Naive thymus-derived CD4-positive, alpha-beta T cell (primary cell): ENCODE data around the gene RCAN1. TPM values are rescaled to one million over a fixed set of nuclear protein-coding genes. Genes with fewer than 3 reads are reported as not detected.
A peak's percentile ranks its signal among the peaks of the same experiment; 100 is the strongest.

ENCODE experiments used
- ATAC-seq: fragments of 150-1000 bp; cut with Tn5 transposase; 2 replicates; pipeline ENCODE4 v1.10.0; 2021; ENCODE audit warnings: mild to moderate bottlenecking, moderate library complexity
- CTCF ChIA-PET: fragments of 350-600 bp; sonication (Branson Sonifier 250); formaldehyde crosslinking; loops from one replicate; lab custom pipeline; 2021; ENCODE audit warnings: antibody characterized with exemption; lab: Charles Lee
- POLR2A ChIA-PET: fragments of 350-600 bp; sonication (Branson Sonifier 250); formaldehyde crosslinking; loops from one replicate; lab custom pipeline; 2021; ENCODE audit warnings: antibody characterized with exemption, inconsistent platforms; lab: Charles Lee
- DNase-seq, 9 donors: peaks; one replicate each; pipeline versions ENCODE4 v3.0.0 to v3.0.0-alpha.2; 2020 to 2022; ENCODE audit warnings: mixed read lengths in 1 of 9
- H3K27ac ChIP-seq: one replicate; pipeline ENCODE4 v1.7.0; 2013; ENCODE audit warnings: mild to moderate bottlenecking, low read depth, low read length, moderate library complexity
- H3K27me3 ChIP-seq, 2 donors: one replicate each; pipeline ENCODE4 v1.7.0; 2013; ENCODE audit warnings: low read length in 2 of 2, mild to moderate bottlenecking in 2 of 2, moderate library complexity in 2 of 2; ENCODE audit not compliant: control insufficient read depth in 2 of 2, insufficient read depth in 2 of 2
- H3K36me3 ChIP-seq, 3 experiments: 1 replicate in 2 of 3; 2 replicates in 1 of 3; pipeline ENCODE4 v1.7.0; 2013; ENCODE audit warnings: low read length in 3 of 3, mild to moderate bottlenecking in 3 of 3, moderate library complexity in 1 of 3; ENCODE audit not compliant: insufficient read depth in 3 of 3, control insufficient read depth in 2 of 3
- H3K4me1 ChIP-seq, 2 donors: one replicate each; pipeline ENCODE4 v1.7.0; 2013; ENCODE audit warnings: low read length in 2 of 2, mild to moderate bottlenecking in 2 of 2, moderate library complexity in 1 of 2; ENCODE audit not compliant: control insufficient read depth in 2 of 2, insufficient read depth in 2 of 2
- H3K4me3 ChIP-seq: 2 replicates; pipeline ENCODE4 v1.7.0; 2013; ENCODE audit warnings: mild to moderate bottlenecking, low read length
- H3K9me3 ChIP-seq, 3 experiments: 1 replicate in 2 of 3; 2 replicates in 1 of 3; pipeline ENCODE4 v1.7.0; 2013; ENCODE audit warnings: low read length in 3 of 3; ENCODE audit not compliant: control insufficient read depth in 2 of 3
- H3K27ac Mint-ChIP-seq, 9 donors: one replicate each; pipeline ENCODE4 v1.8.0; 2020 to 2022; ENCODE audit warnings: mixed read lengths in 9 of 9, mild to moderate bottlenecking in 8 of 9, moderate library complexity in 5 of 9, inconsistent platforms in 2 of 9
- H3K27me3 Mint-ChIP-seq, 5 donors: one replicate each; pipeline ENCODE4 v1.8.0; 2021 to 2022; ENCODE audit warnings: mixed read lengths in 5 of 5, mild to moderate bottlenecking in 1 of 5
- H3K36me3 Mint-ChIP-seq, 5 donors: one replicate each; pipeline ENCODE4 v1.8.0; 2020 to 2022; ENCODE audit warnings: mixed read lengths in 5 of 5, mild to moderate bottlenecking in 3 of 5, inconsistent platforms in 1 of 5
- H3K4me1 Mint-ChIP-seq, 7 donors: one replicate each; pipeline ENCODE4 v1.8.0; 2020 to 2022; ENCODE audit warnings: mixed read lengths in 7 of 7, mild to moderate bottlenecking in 3 of 7, inconsistent platforms in 1 of 7
- H3K4me3 Mint-ChIP-seq, 10 donors: one replicate each; pipeline ENCODE4 v1.8.0; 2020 to 2022; ENCODE audit warnings: mild to moderate bottlenecking in 10 of 10, mixed read lengths in 10 of 10, moderate library complexity in 6 of 10, inconsistent platforms in 2 of 10
- H3K9me3 Mint-ChIP-seq, 11 donors: one replicate each; pipeline ENCODE4 v1.8.0; 2020 to 2022; ENCODE audit warnings: mixed read lengths in 11 of 11, mild to moderate bottlenecking in 4 of 11, inconsistent platforms in 1 of 11, moderate library complexity in 1 of 11
- intact Hi-C, 2 donors: fragments of 100-400 bp; cut with micrococcal nuclease; formaldehyde crosslinking; loops; one replicate each; pipeline ENCODE4 v1.15.1; 2023
- polyA plus RNA-seq, 2 donors: library from polyadenylated mRNA; unstranded; fragments of 300-500 nt; fragmentation: Illumina TruSeq; gene quantifications; one replicate each; pipeline ENCODE4 v1.2.3, GENCODE V29; 2021
- total RNA-seq, 6 experiments: library from RNA in 5 of 6; stranded (reverse) in 5 of 6; gene quantifications; 1 replicate in 5 of 6; 2 replicates in 1 of 6; pipeline ENCODE4 v1.2.3 and lab custom pipeline; 2021 to 2026

The RCAN1 gene
- total and polyA plus RNA-seq, 7 experiments from 2014 or later = 3.0 to 15.3 (median 5.0) TPM

- Histone ChIP-seq H3K36me3 (no peaks in the 10 kb centered on the region), H3K27ac (no peak overlapping the region), H3K4me3 (no peak overlapping the region), H3K4me1 (no peaks in the 10 kb centered on the region), H3K27me3 (no peaks in the 10 kb centered on the region), H3K9me3 (no peaks in the 10 kb centered on the region)
- Mint-ChIP-seq H3K27me3 (peaks cover 0 to 7% (median 0%) of the 10 kb centered on the region in 5 donors), H3K4me1 (peaks cover 0 to 4% (median 0%) of the 10 kb centered on the region in 7 donors), H3K27ac (no peak overlapping the region), H3K9me3 (no peaks in the 10 kb centered on the region), H3K4me3 (no peak overlapping the region), H3K36me3 (no peaks in the 10 kb centered on the region)
- DNase-seq = no peak
- CTCF ChIA-PET = no interaction called here
- POLR2A ChIA-PET = no interaction called here
- ATAC-seq = no peak
- intact Hi-C loops = no loop called here
These were observed 10.4 kb downstream of the RCAN1 start for GRCh38 chr21:34604556-34604955.

GRCh38 chr21:34603710-34604057 lies 11.2 kb downstream of the RCAN1 start:
- no peak overlapping the region for H3K27ac Mint-ChIP-seq
- H3K9me3 Mint-ChIP-seq = no peaks in the 10 kb centered on the region
- H3K27me3 Mint-ChIP-seq = peaks cover 0 to 7% (median 0%) of the 10 kb centered on the region in 5 donors
- Histone ChIP-seq H3K4me3 (no peak overlapping the region), H3K36me3 (no peaks in the 10 kb centered on the region), H3K27ac (no peak overlapping the region), H3K4me1 (no peaks in the 10 kb centered on the region), H3K27me3 (no peaks in the 10 kb centered on the region), H3K9me3 (no peaks in the 10 kb centered on the region)
- POLR2A ChIA-PET = no interaction called here
- ATAC-seq = no peak
- intact Hi-C loops = loop anchor here (1.0 kb wide), 2 partner anchors 93 to 241 kb away; no protein-coding TSS in a partner anchor
- DNase-seq = no peak
- H3K4me3 Mint-ChIP-seq = no peak overlapping the region
- CTCF ChIA-PET = interaction anchor here (1.2 kb wide), 1 partner anchor 9 kb away, joined by 4 read pairs; no protein-coding TSS in a partner anchor
- no peaks in the 10 kb centered on the region for H3K36me3 Mint-ChIP-seq
- H3K4me1 Mint-ChIP-seq = peaks cover 0 to 4% (median 0%) of the 10 kb centered on the region in 7 donors

- H3K36me3 Mint-ChIP-seq = no peaks in the 10 kb centered on the region
- H3K4me1 ChIP-seq = no peaks in the 10 kb centered on the region
- intact Hi-C loops = loop anchor here (1.0 kb wide), 2 partner anchors 93 to 241 kb away; no protein-coding TSS in a partner anchor
- peaks cover 0 to 7% (median 0%) of the 10 kb centered on the region in 5 donors for H3K27me3 Mint-ChIP-seq
- peak overlapping the region in 1 of 9 donors; percentile 11 for H3K27ac Mint-ChIP-seq
- no peak overlapping the region for H3K4me3 Mint-ChIP-seq
- ChIA-PET CTCF (interaction anchor here (0.5 to 1.8 kb wide), 4 partner anchors 9 to 244 kb away, joined by 3 to 4 read pairs (median 4); no protein-coding TSS in a partner anchor), POLR2A (no interaction called here)
- ATAC-seq (peak; percentile 74), DNase-seq (peak; percentile 24 to 67 (median 40))
- H3K9me3 ChIP-seq = no peaks in the 10 kb centered on the region
- no peaks in the 10 kb centered on the region for H3K9me3 Mint-ChIP-seq
- H3K27me3 ChIP-seq = no peaks in the 10 kb centered on the region
- H3K4me1 Mint-ChIP-seq = peaks cover 0 to 4% (median 0%) of the 10 kb centered on the region in 7 donors
- no peak overlapping the region for H3K4me3 ChIP-seq
- no peak overlapping the region for H3K27ac ChIP-seq
- no peaks in the 10 kb centered on the region for H3K36me3 ChIP-seq
These were observed 11.8 kb downstream of the RCAN1 start for GRCh38 chr21:34603002-34603709.

GRCh38 chr21:34602061-34602460 lies 12.9 kb downstream of the RCAN1 start:
- no peaks in the 10 kb centered on the region for H3K4me1 ChIP-seq
- intact Hi-C loops = no loop called here
- no peak overlapping the region for H3K4me3 ChIP-seq
- POLR2A ChIA-PET = no interaction called here
- H3K27me3 Mint-ChIP-seq = peaks cover 0 to 7% (median 0%) of the 10 kb centered on the region in 5 donors
- H3K9me3 Mint-ChIP-seq = no peaks in the 10 kb centered on the region
- no peak overlapping the region for H3K4me3 Mint-ChIP-seq
- CTCF ChIA-PET = interaction anchor here (0.6 to 1.8 kb wide), 2 partner anchors 91 to 239 kb away, joined by 3 to 4 read pairs; no protein-coding TSS in a partner anchor
- H3K9me3 ChIP-seq = no peaks in the 10 kb centered on the region
- no peaks in the 10 kb centered on the region for H3K27me3 ChIP-seq
- H3K36me3 ChIP-seq = no peaks in the 10 kb centered on the region
- H3K4me1 Mint-ChIP-seq = peaks cover 0 to 4% (median 0%) of the 10 kb centered on the region in 7 donors
- H3K27ac ChIP-seq = no peak overlapping the region
- peaks cover 0 to 3% (median 0%) of the 10 kb centered on the region in 5 donors for H3K36me3 Mint-ChIP-seq
- H3K27ac Mint-ChIP-seq = no peak overlapping the region
- DNase-seq = no peak
- no peak for ATAC-seq

GRCh38 chr21:34599534-34600101 lies 15.3 kb downstream of the RCAN1 start:
- H3K9me3 ChIP-seq = no peaks in the 10 kb centered on the region
- Mint-ChIP-seq H3K4me1 (peaks cover 0 to 4% (median 0%) of the 10 kb centered on the region in 7 donors), H3K27ac (no peak overlapping the region), H3K9me3 (no peaks in the 10 kb centered on the region), H3K27me3 (peaks cover 0 to 7% (median 0%) of the 10 kb centered on the region in 5 donors), H3K36me3 (peaks cover 0 to 3% (median 0%) of the 10 kb centered on the region in 5 donors), H3K4me3 (no peak overlapping the region)
- no peaks in the 10 kb centered on the region for H3K4me1 ChIP-seq
- ATAC-seq = no peak
- POLR2A ChIA-PET = no interaction called here
- DNase-seq = no peak
- H3K27ac ChIP-seq = no peak overlapping the region
- CTCF ChIA-PET = no interaction called here
- no peaks in the 10 kb centered on the region for H3K36me3 ChIP-seq
- intact Hi-C loops = no loop called here
- H3K27me3 ChIP-seq = no peaks in the 10 kb centered on the region
- H3K4me3 ChIP-seq = no peak overlapping the region

- no peaks in the 10 kb centered on the region for H3K9me3 ChIP-seq
- ATAC-seq = no peak
- Mint-ChIP-seq H3K27me3 (peaks cover 0 to 7% (median 0%) of the 10 kb centered on the region in 5 donors), H3K36me3 (peaks cover 0 to 3% (median 0%) of the 10 kb centered on the region in 5 donors), H3K4me1 (peaks cover 0 to 4% (median 0%) of the 10 kb centered on the region in 7 donors), H3K27ac (no peak overlapping the region), H3K9me3 (no peaks in the 10 kb centered on the region), H3K4me3 (no peak overlapping the region)
- H3K36me3 ChIP-seq = no peaks in the 10 kb centered on the region
- intact Hi-C loops = no loop called here
- ChIA-PET CTCF (no interaction called here), POLR2A (interaction anchor here (0.6 kb wide), 1 partner anchor 28 kb away, joined by 3 read pairs; no protein-coding TSS in a partner anchor)
- DNase-seq = no peak
- no peak overlapping the region for H3K27ac ChIP-seq
- no peaks in the 10 kb centered on the region for H3K4me1 ChIP-seq
- no peak overlapping the region for H3K4me3 ChIP-seq
- H3K27me3 ChIP-seq = no peaks in the 10 kb centered on the region
These were observed 15.9 kb downstream of the RCAN1 start for GRCh38 chr21:34598931-34599400.
